Nephron progenitor cell (in vitro differentiated cells): ENCODE measurements around the gene TMEM253.

Experiments used
- DNase-seq: peaks from one replicate; pipeline ENCODE4 v3.0.0; 2021
- H3K27ac Mint-ChIP-seq: 2 replicates; pipeline ENCODE4 v1.8.0; 2021; ENCODE audit warnings: mild to moderate bottlenecking, moderate library complexity, mixed read lengths
- H3K27me3 Mint-ChIP-seq: 2 replicates; pipeline ENCODE4 v1.8.0; 2021; ENCODE audit warnings: mild to moderate bottlenecking, low read depth, mixed read lengths; ENCODE audit not compliant: poor library complexity
- H3K36me3 Mint-ChIP-seq: 2 replicates; pipeline ENCODE4 v1.8.0; 2021; ENCODE audit warnings: low read depth, mixed read lengths
- H3K4me1 Mint-ChIP-seq: 2 replicates; pipeline ENCODE4 v1.8.0; 2021; ENCODE audit warnings: mixed read lengths
- H3K4me3 Mint-ChIP-seq: 2 replicates; pipeline ENCODE4 v1.8.0; 2021; ENCODE audit warnings: mild to moderate bottlenecking, moderate library complexity, mixed read lengths
- H3K9me3 Mint-ChIP-seq: 2 replicates; pipeline ENCODE4 v1.8.0; 2021; ENCODE audit warnings: mild to moderate bottlenecking, moderate library complexity, mixed read lengths
- TF ChIP-seq, protein P1 (sequence below): fragments of 200-600 bp; sonication (generic); IDR thresholded peaks from 2 replicates; pipeline ENCODE4 v1.5.0; 2021; ENCODE audit warnings: antibody characterized with exemption

Gene TMEM253

DNA sequence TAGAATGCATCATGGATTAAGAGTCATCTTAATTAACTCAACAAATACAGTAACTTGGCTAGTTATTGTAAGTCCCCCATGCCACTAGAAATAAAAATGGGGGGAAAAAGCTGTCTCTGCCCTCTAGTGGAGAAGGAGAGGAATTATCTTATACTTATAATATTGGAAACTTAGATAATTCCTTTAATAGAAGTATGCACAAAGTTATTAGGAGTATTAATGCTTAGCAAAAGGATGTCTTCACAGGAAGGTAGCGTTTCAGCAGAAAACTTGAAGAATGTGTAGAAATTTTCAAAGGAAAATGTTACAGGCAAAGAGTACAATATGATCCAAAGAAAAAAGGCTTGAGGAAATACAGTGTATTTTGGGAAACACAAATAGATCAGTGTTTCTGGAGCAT is 35.2 kb downstream of the TMEM253 start:
- H3K36me3 Mint-ChIP-seq, result no peaks in the 10 kb centered on the region
- no peak overlapping the region for H3K4me3 Mint-ChIP-seq
- no peak for DNase-seq
- no peak overlapping the region for H3K27ac Mint-ChIP-seq
- H3K4me1 Mint-ChIP-seq, result no peaks in the 10 kb centered on the region
- peaks cover 19% of the 10 kb centered on the region for H3K9me3 Mint-ChIP-seq
- H3K27me3 Mint-ChIP-seq, result peaks cover 3% of the 10 kb centered on the region
- TF ChIP-seq, protein P1, sequence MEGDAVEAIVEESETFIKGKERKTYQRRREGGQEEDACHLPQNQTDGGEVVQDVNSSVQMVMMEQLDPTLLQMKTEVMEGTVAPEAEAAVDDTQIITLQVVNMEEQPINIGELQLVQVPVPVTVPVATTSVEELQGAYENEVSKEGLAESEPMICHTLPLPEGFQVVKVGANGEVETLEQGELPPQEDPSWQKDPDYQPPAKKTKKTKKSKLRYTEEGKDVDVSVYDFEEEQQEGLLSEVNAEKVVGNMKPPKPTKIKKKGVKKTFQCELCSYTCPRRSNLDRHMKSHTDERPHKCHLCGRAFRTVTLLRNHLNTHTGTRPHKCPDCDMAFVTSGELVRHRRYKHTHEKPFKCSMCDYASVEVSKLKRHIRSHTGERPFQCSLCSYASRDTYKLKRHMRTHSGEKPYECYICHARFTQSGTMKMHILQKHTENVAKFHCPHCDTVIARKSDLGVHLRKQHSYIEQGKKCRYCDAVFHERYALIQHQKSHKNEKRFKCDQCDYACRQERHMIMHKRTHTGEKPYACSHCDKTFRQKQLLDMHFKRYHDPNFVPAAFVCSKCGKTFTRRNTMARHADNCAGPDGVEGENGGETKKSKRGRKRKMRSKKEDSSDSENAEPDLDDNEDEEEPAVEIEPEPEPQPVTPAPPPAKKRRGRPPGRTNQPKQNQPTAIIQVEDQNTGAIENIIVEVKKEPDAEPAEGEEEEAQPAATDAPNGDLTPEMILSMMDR, result peak; percentile 69

DNA sequence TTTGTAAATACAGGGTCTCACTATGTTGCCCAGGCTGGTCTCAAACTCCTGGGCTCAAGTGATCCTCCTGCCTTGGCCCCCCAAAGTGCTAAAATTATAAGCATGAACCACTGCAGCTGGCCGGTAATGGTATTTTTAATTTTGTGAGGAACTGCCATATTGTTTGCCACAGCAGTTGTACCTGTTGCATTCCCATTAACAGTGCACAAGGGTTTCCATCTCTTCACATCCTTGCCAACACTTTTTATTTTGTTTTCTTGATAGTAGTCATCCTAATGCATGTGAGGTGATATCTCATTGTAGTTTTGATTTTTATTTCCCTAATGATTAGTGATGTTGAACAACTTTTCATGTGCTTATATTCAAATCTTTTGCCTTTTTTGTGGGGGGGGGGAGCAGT is 41.5 kb downstream of the TMEM253 start:
- H3K9me3 Mint-ChIP-seq, result peaks cover 31% of the 10 kb centered on the region
- H3K4me3 Mint-ChIP-seq, result no peak overlapping the region
- no peak overlapping the region for H3K27ac Mint-ChIP-seq
- H3K4me1 Mint-ChIP-seq, result no peaks in the 10 kb centered on the region
- TF ChIP-seq, protein P1, result no peak
- H3K36me3 Mint-ChIP-seq, result no peaks in the 10 kb centered on the region
- H3K27me3 Mint-ChIP-seq, result peaks cover 6% of the 10 kb centered on the region
- no peak for DNase-seq

DNA sequence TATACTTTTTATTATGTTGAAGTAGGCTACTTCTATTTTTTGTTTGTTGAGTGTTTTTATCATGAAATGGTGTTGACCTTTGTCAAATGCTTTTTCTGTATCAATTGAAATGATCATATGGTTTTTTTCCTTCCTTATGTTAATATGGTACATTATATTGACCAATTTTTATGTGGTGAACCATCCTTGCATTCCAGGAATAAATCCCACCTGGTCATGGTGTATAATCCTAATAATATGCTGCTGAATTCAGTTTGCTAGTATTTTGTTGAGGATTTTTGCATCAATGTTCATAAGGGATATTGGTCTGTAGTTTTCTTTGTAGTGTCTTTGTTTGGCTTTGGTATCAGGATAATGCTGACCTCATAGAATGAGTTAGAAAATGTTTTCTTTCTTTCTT is 44.6 kb downstream of the TMEM253 start:
- Mint-ChIP-seq H3K4me1 (no peaks in the 10 kb centered on the region), H3K9me3 (peaks cover 31% of the 10 kb centered on the region), H3K27ac (no peak overlapping the region), H3K27me3 (peaks cover 9% of the 10 kb centered on the region), H3K4me3 (no peak overlapping the region), H3K36me3 (no peaks in the 10 kb centered on the region)
- no peak for DNase-seq
- TF ChIP-seq, protein P1, result no peak

DNA sequence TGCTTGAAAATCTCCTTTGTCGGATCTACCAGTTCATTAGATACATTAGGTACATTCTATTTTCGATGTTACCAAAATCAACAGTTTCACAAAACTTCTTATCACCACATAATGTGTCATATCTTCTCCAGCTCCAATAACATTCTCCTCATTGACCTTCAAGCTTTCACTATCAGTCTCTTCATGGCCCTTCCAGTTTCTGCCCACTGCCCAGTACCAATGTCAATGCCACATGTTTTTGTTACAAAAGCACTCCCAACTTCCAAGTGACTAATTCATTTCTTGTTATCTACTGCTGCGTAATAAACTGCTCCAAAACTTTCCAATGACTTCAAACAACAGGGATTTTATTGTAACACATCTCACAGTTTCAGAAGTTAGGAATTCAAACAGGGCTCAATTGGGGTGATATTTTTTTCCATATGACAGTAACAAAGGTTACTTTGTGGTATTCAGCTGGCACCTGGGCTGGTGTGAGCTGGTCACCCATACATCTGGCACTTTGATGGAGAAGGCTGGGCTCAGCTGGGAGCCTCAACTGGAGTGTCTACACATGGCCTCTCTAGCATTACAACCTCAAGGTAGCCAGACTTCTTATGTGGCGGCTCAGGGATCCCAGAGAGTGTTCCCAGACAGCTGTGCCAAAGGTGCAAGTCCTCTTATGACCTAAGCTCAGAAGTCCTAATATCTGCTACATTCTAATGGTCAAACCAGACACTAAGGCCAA is 48.9 kb downstream of the TMEM253 start:
- Mint-ChIP-seq H3K27ac (no peak overlapping the region), H3K4me3 (no peak overlapping the region), H3K4me1 (no peaks in the 10 kb centered on the region), H3K27me3 (peaks cover 19% of the 10 kb centered on the region), H3K36me3 (no peaks in the 10 kb centered on the region), H3K9me3 (peaks cover 16% of the 10 kb centered on the region)
- TF ChIP-seq, protein P1, result no peak
- DNase-seq, result no peak
